Muscle of leg (tissue), 11 donors: ENCODE results near the gene GTF3C5. TPM values are rescaled to one million over a fixed set of nuclear protein-coding genes. Genes with fewer than 3 reads are reported as not detected.
"Not testable (repeated sequence)": the region's sequence is repeated elsewhere in the genome, so short reads cannot be mapped to it uniquely, and the experiment has no call there.

Source experiments
- DNase-seq: peaks from one replicate; pipeline ENCODE4 v3.0.0; 2013
- H3K27ac ChIP-seq: one replicate; pipeline ENCODE4 v1.5.1; 2013; ENCODE audit warnings: mild to moderate bottlenecking, low read length, control low read depth
- H3K27me3 ChIP-seq: one replicate; pipeline ENCODE4 v1.6.1; 2013; ENCODE audit warnings: low read length; ENCODE audit not compliant: control insufficient read depth, insufficient read depth
- H3K36me3 ChIP-seq: one replicate; pipeline ENCODE4 v1.6.1; 2013; ENCODE audit warnings: low read length; ENCODE audit not compliant: control insufficient read depth, insufficient read depth
- H3K4me1 ChIP-seq: one replicate; pipeline ENCODE4 v1.6.1; 2013; ENCODE audit warnings: low read length; ENCODE audit not compliant: control insufficient read depth, insufficient read depth
- H3K4me3 ChIP-seq: one replicate; pipeline ENCODE4 v1.5.1; 2013; ENCODE audit warnings: low read length, control low read depth
- H3K9me3 ChIP-seq: replicated peaks from 2 replicates; pipeline ENCODE4 v1.6.1; 2013; ENCODE audit warnings: low read depth, low read length; ENCODE audit not compliant: control insufficient read depth
- WGBS: methylation state at CpG from one replicate; pipeline ENCODE4 v1.1.5; 2013; ENCODE audit warnings: missing lambda C conversion rate; ENCODE audit not compliant: insufficient coverage; 5-methylcytosine and 5-hydroxymethylcytosine counted together
- polyA plus RNA-seq, 8 donors: library from polyadenylated mRNA; unstranded; fragments of 120-200 nt; gene quantifications; one replicate each; pipeline versions ENCODE4 v1.2.1 to v1.2.3, GENCODE V29; 2013; ENCODE audit warnings: inconsistent platforms in 1 of 8, low replicate concordance in 1 of 8; ENCODE audit not compliant: insufficient read length in 8 of 8, insufficient read depth in 1 of 8
- total RNA-seq: library from RNA; stranded (reverse); fragments of 120-200 nt; gene quantifications from one replicate; pipeline ENCODE4 v1.2.4, GENCODE V29; 2013

Gene GTF3C5
- total and polyA plus RNA-seq, 9 donors = 44.6 to 55.1 (median 48.1) TPM

DNA sequence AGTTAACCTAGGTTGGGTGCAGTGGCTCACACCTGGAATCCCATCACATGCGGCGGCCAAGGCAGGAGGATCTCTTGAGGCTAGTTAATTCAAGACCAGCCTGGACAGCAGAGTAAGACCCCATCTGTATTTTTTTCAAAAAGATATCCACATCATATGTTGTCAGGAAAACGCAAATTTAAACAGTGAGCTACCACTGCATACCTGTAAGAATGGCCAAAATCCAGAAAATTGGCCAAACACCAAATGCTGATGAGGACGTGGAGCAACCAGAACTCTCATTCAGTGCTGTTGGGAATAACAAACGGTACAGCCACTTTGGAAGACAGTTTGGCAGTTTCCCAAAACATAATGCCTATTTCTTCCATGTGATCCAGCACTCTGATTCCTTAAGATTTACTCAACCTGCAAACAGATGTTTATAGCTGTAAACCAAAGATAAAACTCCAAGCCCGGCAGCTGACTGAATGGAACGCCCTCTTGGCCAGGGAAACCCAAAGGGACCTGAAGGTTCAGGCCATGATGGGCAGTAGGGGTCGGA lies 43.4 kb downstream of the GTF3C5 start:
- Histone ChIP-seq H3K4me1 (peaks cover 3% of the 10 kb centered on the region), H3K36me3 (peaks cover 5% of the 10 kb centered on the region), H3K27ac (no peak overlapping the region), H3K4me3 (no peak overlapping the region), H3K9me3 (no peaks in the 10 kb centered on the region), H3K27me3 (no peaks in the 10 kb centered on the region)
- WGBS = 49% methylated on average over 7 of the region's 8 CpGs
- DNase-seq = no peak

DNA sequence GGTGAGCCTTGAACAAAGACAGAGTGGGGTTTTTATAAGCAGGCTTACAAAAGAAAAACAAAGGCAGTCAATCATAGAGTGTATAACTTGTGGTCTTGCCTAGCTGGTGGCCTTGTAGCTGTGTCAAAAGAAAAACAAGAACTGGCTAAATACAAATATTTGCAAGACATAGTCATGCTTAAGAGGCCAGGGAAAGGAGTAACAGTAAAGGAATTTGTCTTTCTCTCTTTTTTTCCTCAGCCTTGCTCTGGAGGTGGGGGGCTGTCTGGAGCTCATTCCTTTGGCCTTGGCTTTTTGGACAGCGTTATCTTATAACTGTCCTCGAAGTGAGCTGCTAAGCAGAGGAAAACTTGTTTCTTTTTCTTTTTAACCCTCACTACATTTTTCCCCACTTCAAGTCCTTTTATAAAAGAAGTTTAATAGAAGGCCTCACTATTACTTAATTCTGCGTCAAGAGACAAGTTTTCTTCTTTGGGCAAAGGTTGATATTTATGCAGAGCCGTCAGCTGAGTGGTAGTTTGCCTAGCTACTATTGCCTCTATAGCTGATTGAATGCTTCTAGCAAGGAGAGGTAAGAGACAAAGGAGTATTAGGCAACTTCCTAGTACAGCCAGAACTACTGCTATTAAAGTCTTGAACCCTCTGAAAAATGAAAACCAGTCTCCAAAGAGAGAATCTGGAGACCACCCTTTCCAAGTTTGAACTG lies 45.3 kb downstream of the GTF3C5 start:
- no peak overlapping the region for H3K27ac ChIP-seq
- H3K9me3 ChIP-seq = no peaks in the 10 kb centered on the region
- H3K36me3 ChIP-seq = peaks cover 5% of the 10 kb centered on the region
- H3K4me3 ChIP-seq = no peak overlapping the region
- peaks cover 2% of the 10 kb centered on the region for H3K27me3 ChIP-seq
- peaks cover 3% of the 10 kb centered on the region for H3K4me1 ChIP-seq
- DNase-seq = peak; percentile 71
- WGBS = 71% methylated on average over 1 of the region's 4 CpGs

DNA sequence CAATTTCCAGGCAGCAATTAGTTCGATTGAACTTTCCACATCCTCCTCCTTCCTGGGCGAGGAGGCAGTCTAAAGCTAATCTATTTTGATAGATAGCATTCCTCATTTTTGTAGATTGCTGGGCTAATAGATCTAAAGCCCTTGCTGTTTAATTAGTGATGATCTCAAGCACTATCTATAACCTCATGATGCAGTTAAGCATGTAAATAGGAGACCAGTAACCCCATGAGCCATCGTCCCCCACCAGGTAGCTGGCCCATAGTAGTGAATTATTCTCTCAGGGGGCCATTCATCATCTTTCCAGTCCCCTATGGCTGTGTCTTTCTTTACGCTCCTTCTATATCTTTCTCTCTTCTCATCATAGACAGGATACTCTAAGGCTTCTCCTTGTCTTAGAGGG lies 45.9 kb downstream of the GTF3C5 start:
- H3K36me3 ChIP-seq = peaks cover 3% of the 10 kb centered on the region
- H3K4me1 ChIP-seq = peaks cover 3% of the 10 kb centered on the region
- no peaks in the 10 kb centered on the region for H3K9me3 ChIP-seq
- WGBS = 57% methylated on average over 1 of the region's 4 CpGs
- DNase-seq = no peak
- no peak overlapping the region for H3K4me3 ChIP-seq
- H3K27ac ChIP-seq = no peak overlapping the region
- H3K27me3 ChIP-seq = peaks cover 2% of the 10 kb centered on the region

DNA sequence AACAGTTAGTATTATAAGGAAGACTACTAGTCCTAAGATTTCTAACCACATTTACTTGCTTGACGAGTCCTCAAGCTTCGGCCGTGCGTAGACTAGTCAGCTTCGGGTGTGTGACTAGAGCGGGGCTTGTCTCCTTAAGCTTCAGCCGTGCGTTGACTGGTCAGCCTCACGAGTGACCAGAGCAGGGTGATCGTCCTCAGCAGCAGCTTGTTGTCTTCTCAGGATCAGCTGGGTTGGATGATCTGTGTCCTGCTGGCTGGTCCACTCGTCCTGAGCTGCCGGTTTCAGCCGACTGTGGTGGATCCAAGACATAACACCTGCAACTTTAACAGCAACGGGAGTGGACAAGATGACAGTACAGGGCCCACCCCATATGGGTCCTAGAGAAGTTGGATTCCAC lies 47.7 kb downstream of the GTF3C5 start:
- no peaks in the 10 kb centered on the region for H3K36me3 ChIP-seq
- WGBS = 77% methylated on average over 14 of the region's 14 CpGs
- H3K4me1 ChIP-seq = peaks cover 3% of the 10 kb centered on the region
- H3K9me3 ChIP-seq = no peaks in the 10 kb centered on the region
- H3K27me3 ChIP-seq = peaks cover 2% of the 10 kb centered on the region
- DNase-seq = no peak
- no peak overlapping the region for H3K27ac ChIP-seq
- H3K4me3 ChIP-seq = no peak overlapping the region

DNA sequence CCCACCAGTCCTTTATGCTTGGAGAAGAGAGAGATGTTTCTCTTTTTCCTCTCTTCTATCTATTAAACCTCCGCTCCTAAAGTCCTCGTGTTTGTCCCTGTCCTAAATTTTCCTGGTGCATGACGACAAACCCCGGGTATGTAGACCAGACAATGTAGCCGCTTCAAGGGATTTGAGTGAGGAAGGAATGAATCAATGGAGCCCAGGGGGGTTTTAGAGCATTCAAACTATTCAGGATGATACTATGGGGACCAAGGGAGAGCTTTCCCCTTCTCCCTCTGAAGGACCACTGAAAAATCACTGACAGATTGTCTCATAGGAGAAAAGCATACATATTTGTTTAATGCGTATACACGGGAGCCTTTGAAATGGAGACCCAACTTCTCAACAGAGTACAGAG lies 49.4 kb downstream of the GTF3C5 start:
- Histone ChIP-seq H3K4me3 (no peak overlapping the region), H3K4me1 (no peaks in the 10 kb centered on the region), H3K9me3 (no peaks in the 10 kb centered on the region), H3K36me3 (no peaks in the 10 kb centered on the region), H3K27ac (no peak overlapping the region), H3K27me3 (peaks cover 2% of the 10 kb centered on the region)
- no CpG with 5 or more reads among the region's 7 CpGs for WGBS
- DNase-seq = no peak

DNA sequence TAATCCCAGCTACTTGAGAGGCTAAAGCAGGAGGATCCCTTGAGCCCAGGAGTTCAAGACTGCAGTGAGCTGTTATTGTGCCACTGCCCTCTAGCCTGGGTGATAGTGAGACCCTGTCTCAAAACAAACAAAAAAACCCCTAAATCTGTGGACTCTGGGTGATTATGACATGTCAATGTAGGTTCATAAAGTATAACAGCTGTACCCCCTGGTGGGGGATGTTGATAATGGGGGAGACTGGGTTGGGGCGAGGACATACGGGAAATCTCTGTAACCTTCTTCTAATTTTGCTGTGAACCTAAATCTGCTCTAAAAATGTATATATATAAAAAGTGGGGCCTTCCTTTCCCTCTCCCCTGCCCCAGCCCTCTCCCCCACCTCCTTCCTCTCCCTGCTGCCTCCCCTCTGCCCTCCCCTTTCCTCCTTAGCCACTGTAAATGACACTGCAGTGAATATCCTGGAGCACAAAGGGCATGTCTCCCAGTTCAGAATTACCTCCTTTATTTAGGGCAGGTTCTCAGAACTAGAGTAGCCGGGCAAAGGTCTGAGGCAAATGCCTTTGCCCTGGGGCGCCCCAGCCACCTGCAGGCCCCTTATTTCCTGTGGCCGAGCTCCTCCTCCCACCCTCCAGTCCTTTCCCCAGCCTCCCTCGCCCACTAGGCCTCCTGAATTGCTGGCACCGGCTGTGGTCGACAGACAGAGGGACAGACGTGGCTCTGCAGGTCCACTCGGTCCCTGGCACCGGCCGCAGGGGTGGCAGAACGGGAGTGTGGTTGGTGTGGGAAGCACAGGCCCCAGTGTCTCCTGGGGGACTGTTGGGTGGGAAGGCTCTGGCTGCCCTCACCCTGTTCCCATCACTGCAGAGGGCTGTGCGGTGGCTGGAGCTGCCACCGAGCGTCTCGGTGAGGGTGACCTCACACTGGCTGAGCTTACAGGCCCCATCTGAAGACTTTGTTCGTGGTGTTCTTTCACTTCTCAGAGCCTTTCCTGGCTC lies 50.3 kb downstream of the GTF3C5 start:
- H3K27me3 ChIP-seq = not testable (repeated sequence)
- 82% methylated on average over 5 of the region's 18 CpGs for whole genome bisulfite sequencing

DNA sequence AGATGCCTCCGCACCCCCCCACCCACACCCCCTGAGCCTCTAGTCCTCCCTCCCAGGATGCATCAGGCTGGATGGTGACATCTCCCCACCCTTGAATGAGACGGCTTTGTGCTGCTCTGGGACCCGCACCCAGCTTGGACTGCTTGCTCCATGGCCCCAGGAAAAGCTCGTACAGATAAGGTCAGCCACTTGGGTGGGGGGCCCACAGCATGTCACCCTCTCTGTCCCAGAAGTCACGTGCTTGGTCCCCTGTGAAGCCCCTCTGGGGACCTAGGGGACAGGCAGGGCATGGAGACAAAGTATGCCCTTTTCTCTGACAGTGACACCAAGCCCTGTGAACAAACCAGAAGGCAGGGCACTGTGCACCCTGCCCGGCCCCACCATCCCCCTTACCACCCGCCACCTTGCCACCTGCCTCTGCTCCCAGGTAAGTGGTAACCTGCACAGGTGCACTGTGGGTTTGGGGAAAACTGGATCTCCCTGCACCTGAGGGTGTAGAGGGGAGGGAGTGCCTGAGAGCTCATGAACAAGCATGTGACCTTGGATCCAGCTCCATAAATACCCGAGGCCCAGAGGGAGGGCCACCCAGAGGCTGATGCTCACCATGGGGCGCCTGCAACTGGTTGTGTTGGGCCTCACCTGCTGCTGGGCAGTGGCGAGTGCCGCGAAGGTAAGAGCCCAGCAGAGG lies 51.3 kb downstream of the GTF3C5 start:
- WGBS = 78% methylated on average over 3 of the region's 12 CpGs

More for the DNA sequence above, 50.3 kb downstream of the GTF3C5 start:
- H3K4me3 ChIP-seq, H3K36me3 ChIP-seq, H3K4me1 ChIP-seq, DNase-seq, H3K27ac ChIP-seq, H3K9me3 ChIP-seq: not testable (repeated sequence)

DNA sequence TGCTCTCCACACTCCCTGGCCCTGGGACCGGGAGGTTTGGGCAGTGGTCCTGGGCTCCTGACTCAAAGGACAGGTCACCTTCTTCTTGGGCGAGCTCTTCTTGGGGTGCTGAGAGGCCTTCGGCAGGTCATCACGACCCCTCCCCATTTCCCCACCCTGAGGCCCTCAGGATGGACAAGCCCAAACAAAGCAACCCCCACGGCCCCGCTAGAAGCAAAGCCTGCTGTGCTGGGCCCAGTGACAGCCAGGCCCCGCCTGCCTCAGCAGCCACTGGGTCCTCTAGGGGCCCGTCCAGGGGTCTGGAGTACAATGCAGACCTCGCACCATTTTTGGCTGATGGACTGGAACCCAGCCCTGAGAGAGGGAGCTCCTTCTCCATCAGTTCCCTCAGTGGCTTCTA lies 52.9 kb downstream of the GTF3C5 start:
- H3K4me3 ChIP-seq, H3K36me3 ChIP-seq, H3K27ac ChIP-seq, H3K4me1 ChIP-seq, H3K27me3 ChIP-seq, DNase-seq, H3K9me3 ChIP-seq: not testable (repeated sequence)
- no CpG with 5 or more reads among the region's 9 CpGs for WGBS

More for the DNA sequence above, 51.3 kb downstream of the GTF3C5 start:
- DNase-seq, H3K9me3 ChIP-seq, H3K4me3 ChIP-seq, H3K4me1 ChIP-seq, H3K27ac ChIP-seq, H3K27me3 ChIP-seq, H3K36me3 ChIP-seq: not testable (repeated sequence)

DNA sequence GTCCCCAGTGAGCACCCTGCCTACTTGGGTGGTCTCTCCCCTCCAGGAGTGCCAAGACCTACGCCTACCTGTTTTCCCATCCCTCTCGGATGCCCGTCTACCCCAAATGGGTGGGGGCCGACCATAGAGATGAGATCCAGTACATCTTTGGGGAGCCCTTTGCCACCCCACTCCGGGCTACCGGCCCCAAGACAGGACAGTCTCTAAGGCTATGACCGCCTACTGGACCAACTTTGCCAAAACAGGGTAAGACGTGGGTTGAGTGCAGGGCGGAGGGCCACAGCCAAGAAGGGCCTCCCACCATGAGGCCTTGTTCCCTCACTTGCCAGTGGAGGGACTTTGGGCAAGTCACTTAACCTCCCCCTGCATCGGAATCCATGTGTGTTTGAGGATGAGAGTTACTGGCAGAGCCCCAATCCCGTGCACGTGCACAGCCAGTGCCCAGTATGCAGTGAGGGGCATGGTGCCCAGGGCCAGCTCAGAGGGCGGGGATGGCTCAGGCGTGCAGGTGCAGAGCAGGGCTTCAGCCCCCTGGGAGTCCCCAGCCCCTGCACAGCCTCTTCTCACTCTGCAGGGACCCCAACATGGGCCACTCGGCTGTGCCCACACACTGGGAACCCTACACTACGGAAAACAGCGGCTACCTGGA lies 55.5 kb downstream of the GTF3C5 start:
- 78% methylated on average over 10 of the region's 17 CpGs for WGBS
- H3K27me3 ChIP-seq = not testable (repeated sequence)
- peaks cover 15% of the 10 kb centered on the region for H3K4me1 ChIP-seq

More for the DNA sequence above, 55.5 kb downstream of the GTF3C5 start:
- H3K36me3 ChIP-seq, H3K9me3 ChIP-seq, H3K4me3 ChIP-seq, DNase-seq, H3K27ac ChIP-seq: not testable (repeated sequence)
